WI38 (cell line): ENCODE data around the gene PRDX1.

Experiments
- H3K4me3 ChIP-seq: 2 replicates; pipeline ENCODE4 v1.5.1; 2011; ENCODE audit warnings: low read depth, mild to moderate bottlenecking, control low read depth, low read length
- CTCF ChIP-seq: IDR thresholded peaks from 2 replicates; pipeline ENCODE4 v1.5.1; 2012; ENCODE audit warnings: low read depth, mild to moderate bottlenecking, control low read depth, low read length

PRDX1 gene

DNA sequence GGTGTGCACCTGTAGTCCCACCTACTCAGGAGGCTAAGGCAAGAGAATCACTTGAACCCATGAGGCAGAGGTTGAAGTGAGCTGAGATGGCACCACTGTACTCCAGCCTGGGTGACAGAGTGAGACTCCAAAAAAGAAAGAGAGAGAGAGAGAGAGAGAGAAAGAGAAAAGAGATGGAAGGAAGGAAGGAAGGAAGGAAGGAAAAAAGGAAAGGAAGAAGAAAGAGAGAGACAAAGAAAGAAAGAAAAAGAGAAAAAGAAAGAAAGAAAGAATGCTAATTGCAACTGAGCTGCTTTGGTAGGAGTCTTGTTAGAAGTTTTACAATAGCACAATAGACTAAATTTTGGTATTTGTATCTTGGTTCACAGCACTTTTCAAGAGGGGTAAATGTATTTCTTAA, 56.4 kb downstream of the PRDX1 start:
- no peak for TF ChIP-seq CTCF
- H3K4me3 ChIP-seq, result no peak overlapping the region
